Glomerular endothelial cell (primary cell): ENCODE results near the gene CNTN5. TPM values are rescaled to one million over a fixed set of nuclear protein-coding genes. Genes with fewer than 3 reads are reported as not detected.
"Not testable (repeated sequence)": the region's sequence is repeated elsewhere in the genome, so short reads cannot be mapped to it uniquely, and the experiment has no call there.

Source experiments
- DNase-seq: peaks from one replicate; pipeline ENCODE4 v3.0.0-alpha.2; 2011; ENCODE audit warnings: low read depth, low spot score; ENCODE audit errors: extremely low read depth
- total RNA-seq: library from RNA; depleted of rRNA; stranded (reverse); fragments of >200 nt; gene quantifications from 2 replicates; pipeline ENCODE4 v1.2.3, GENCODE V29; 2015

The CNTN5 gene
- total RNA-seq = not detected in 2 replicates

GRCh38 chr11:99020352-99021225 is at the start of gene CNTN5:
CNTN5 (plus strand) TSS chr11:99020949.
- DNase-seq = no peak

DNA sequence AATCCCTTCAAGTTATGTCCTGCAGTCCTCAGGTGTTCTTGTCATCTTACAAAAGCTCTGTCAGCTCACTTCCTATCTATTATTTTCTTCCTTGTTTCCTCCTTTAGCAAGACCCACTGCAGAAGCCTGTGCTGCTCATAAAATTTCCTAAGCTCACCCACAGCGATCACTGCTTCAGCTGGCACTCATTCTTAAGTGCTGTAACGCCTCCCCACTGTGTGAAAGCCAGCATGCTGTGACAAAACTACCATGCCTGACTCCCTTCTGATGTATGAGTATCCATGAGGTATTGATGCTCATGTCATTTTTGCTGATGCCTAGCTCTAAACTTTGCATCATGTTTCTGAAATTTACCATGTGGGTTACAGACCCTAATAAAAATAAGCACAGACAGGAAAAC is 41.5 kb upstream of the CNTN5 start:
- no peak for DNase-seq

DNA sequence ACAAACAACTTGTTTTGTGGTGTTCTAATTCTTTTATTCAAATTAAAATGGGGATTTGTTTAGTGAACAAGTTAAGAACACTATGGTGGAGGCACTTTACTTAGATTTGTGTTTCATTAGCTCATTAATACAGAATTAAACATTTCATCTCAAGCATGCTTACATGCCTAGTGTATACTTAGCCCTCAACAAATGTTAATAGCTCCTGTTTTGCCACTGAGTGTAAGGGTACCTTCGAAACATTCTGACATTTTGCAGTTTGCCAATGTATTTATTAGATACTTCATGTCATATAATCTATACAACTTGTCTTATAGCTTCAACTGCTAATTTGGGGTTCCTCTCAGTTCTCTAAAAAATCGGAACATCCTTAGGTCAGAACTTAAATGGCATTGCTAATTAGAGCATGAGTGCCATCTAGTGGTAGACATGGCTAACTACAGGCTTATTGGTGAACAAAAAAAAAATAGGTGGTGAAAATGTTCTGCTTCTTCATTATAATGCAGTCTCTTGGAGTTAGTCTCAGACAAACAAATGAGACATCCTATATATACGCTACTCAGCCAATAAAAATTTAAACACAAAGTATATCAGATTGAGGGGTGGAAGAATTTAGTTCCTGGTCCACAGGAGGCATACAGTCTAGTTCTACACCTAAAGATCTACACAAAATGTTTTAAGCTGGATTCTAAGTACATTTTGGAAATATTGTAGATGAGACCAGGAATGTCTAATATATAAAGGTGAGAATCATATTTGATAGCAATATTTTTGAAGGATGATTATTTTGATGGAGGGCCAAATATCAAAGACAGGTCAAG is 4.9 kb upstream of the CNTN5 start:
- peak; percentile 23 for DNase-seq

GRCh38 chr11:99019696-99020095 is 1.1 kb upstream of the CNTN5 start:
- DNase-seq = no peak

GRCh38 chr11:99037057-99037456 is 16.3 kb downstream of the CNTN5 start:
- no peak for DNase-seq

DNA sequence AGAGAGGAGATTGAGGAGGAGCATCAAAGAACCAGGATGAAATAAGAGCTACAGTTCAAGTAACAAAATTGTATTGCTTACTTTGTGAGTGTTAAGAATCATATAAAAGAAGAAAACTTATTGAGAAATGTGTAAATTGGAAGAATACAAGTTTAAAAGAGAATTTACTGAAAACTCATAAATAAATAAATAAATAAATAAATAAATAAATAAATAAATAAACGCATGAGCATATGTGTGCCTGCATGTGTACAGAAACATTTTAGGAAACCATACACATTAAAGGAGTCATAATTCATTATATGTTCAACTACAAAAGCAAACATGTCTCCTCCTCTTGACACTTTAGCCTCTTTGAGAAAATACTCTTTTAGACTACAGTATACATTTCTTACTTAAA is 42.6 kb downstream of the CNTN5 start:
- no peak for DNase-seq

- DNase-seq = no peak
These were observed 44.4 kb downstream of the CNTN5 start for GRCh38 chr11:99065121-99065520.

DNA sequence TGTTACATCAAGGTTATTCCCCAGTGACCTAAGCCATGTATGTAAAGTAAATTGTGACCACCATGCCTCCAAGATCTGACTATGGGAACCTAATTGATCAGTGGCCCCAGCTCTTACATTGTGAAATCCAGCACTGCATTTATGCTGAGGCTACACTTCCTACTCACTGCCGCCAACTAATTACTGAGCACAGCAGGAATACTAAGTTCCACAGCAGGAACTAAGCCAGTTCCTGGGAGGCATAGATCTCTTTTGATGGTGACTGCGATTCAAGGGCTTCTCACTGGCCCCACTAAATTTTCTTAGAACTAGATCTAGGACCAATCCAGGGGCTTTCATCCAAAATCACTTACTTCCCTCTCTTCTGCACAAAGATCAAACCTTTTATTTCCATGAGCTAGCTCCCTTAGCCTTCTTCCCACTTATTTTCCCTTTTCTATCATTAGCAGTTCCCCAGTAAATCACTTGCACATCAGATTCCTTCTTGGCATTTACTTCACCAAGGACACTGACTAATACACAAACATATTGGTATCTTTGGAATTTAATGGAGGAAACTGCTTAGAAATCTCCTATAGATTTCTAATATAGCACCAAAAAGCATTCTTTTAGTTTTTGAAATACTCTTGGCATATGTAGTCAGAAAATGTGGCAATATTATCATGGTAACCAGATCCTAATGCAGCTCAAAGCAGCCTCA is 46.0 kb downstream of the CNTN5 start:
- DNase-seq = no peak

- DNase-seq = no peak
These were observed 48.1 kb downstream of the CNTN5 start for GRCh38 chr11:99068832-99069231.

GRCh38 chr11:99069856-99070444 is 49.2 kb downstream of the CNTN5 start:
- DNase-seq = no peak

DNA sequence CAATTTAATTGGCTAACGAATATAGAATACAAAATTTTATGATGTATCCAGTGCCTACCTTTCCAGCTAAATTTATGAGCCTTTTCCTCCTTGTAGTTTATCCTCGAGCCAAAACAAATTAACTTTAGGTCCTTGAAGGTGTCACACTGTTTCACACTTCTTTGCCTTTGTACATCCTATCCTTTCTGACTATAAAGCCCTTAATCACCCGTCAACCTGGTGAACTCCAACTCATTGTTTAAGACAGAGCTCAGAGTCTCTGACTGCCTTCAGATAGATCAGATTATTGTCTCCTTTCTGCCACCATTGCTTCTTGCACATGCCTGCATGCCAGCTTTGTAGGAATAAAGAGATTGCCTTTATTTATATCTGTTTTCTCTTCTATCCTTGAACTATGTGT is 58.8 kb downstream of the CNTN5 start:
- DNase-seq = no peak

GRCh38 chr11:99080154-99080553 is 59.4 kb downstream of the CNTN5 start:
- no peak for DNase-seq

DNA sequence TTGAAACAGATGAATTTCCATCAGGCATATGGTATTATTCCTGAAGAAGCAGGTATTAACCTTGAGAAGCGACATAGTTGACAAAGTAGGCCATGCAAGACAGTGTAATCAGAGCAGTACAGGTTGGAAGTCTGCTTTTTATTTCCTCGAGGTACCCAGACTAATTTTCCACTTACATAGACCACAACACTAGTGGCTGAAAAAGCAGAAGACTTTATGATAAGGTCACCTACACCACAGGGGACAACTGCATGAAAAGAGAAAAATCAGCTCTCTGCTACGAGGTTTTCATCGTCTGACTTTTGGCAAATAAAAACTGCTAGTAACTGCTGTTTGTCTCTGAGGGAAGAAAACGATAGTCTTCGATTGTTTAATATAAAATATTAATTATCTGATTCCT is 77.5 kb downstream of the CNTN5 start:
- DNase-seq = no peak

- no peak for DNase-seq
These were observed 78.0 kb downstream of the CNTN5 start for GRCh38 chr11:99098751-99099150.

DNA sequence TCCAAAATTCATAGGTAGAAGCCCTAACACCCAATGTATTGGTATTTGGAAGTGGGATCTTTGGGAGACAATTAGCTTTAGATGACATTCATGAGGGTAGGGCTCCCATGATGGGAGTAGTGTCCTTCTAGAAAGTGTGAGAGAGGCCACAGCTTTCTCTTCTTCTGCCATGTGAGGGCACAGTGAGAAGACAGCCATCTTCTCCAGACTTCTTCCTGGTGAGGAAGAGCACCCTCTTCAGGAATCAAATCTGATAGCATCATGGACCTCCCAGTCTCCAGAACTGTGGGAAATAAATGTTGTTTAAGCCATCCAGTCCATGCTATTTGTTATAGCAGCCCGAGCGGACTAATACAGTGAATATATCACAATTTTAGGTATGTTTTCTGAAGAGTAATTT is 96.9 kb downstream of the CNTN5 start:
- DNase-seq = no peak

- DNase-seq = not testable (repeated sequence)
These were observed 113.1 kb downstream of the CNTN5 start for GRCh38 chr11:99133862-99134261.

GRCh38 chr11:99135508-99135907 is 114.8 kb downstream of the CNTN5 start:
- no peak for DNase-seq

DNA sequence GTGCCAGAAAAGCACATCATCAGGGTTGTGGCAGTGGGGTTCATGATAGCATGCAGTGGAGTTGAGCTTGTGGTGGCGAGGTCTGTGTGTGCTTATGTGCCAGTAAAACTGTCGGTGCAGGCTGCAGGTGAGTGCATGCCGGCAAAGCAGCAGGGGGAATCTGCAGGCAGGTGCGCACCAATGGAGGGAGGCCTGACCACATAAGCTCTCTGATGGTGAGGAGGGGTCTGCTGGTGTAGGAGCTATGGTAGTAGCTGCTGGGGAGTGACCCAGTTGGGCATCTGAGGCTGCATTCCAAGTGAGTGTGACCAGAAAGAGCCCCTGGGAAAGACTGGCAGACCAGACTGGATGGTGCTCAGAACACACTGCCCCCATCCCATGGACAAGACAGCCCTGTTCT is 121.5 kb downstream of the CNTN5 start:
- DNase-seq = no peak

GRCh38 chr11:99148352-99148751 is 127.6 kb downstream of the CNTN5 start:
- DNase-seq = no peak

- DNase-seq = no peak
These were observed 133.5 kb downstream of the CNTN5 start for GRCh38 chr11:99154277-99154676.

DNA sequence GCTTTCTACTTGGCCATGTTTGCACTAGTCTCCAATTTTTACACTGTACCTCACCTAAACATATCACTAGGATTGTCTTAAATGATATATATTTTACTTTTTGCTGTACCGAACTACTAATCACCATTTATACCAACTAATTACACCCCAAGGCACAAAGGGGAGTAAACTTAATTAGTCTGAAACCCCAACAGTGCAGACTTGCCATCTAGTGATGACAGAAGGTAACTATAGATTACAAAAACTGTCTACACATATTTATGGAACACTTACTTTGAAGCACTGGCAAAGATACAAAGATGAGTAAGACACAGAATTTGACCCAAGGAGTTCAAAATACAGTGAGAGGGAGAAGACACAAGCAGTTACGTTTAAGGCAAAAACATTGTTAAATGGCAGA is 139.7 kb downstream of the CNTN5 start:
- no peak for DNase-seq
